ENCODE data around the gene ISG20L2. TPM values are rescaled to one million over a fixed set of nuclear protein-coding genes. Genes with fewer than 3 reads are reported as not detected.

ISG20L2 gene
- total RNA-seq, 2 donors from 2014 or later = 17.3 to 20.3 TPM

DNA sequence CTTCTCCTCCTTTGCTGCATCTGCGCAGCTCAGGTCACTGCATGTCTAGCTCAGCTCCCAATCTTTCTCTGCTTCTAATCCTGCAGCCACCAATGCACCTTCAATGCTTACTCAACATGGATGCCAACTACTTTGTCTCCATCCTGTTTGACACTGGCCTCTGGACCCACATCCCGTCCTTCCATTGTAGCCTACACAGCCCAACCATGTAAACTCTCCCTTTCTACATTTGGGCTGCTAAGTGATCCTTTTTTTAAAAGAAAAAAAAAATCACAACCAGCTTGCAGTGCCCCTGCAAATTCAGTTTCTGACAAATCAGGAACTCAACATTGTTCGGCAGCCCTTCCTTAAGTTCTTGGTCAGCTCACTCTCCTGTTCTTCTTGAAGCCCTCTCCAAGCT, 13.7 kb downstream of the ISG20L2 start:
- no peak for DNase-seq (ENCODE audit: low spot score)
- intact Hi-C loops (cut with DNase I) = no loop called here

DNA sequence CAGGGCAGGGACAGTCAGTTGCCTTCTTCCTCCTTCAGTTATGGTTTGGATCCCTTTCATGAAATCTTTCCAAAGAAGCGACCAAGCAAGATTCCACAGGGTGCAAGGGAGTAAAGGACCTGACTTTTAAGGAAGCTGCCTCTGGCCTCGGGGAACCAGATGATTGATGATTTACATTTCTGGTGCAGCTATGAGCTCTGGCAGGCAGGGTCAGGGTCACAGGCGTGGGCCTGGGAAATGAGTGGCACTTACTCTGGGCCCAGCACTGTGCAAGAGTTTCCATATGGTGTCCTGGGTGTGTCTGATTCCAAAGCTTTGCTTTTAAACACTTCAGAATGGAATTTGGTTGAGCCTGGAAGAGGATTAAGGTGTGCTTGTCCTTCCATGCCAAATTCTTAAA, 15.9 kb downstream of the ISG20L2 start:
- intact Hi-C loops (cut with DNase I) = no loop called here
- no peak for DNase-seq (ENCODE audit: low spot score)

DNA sequence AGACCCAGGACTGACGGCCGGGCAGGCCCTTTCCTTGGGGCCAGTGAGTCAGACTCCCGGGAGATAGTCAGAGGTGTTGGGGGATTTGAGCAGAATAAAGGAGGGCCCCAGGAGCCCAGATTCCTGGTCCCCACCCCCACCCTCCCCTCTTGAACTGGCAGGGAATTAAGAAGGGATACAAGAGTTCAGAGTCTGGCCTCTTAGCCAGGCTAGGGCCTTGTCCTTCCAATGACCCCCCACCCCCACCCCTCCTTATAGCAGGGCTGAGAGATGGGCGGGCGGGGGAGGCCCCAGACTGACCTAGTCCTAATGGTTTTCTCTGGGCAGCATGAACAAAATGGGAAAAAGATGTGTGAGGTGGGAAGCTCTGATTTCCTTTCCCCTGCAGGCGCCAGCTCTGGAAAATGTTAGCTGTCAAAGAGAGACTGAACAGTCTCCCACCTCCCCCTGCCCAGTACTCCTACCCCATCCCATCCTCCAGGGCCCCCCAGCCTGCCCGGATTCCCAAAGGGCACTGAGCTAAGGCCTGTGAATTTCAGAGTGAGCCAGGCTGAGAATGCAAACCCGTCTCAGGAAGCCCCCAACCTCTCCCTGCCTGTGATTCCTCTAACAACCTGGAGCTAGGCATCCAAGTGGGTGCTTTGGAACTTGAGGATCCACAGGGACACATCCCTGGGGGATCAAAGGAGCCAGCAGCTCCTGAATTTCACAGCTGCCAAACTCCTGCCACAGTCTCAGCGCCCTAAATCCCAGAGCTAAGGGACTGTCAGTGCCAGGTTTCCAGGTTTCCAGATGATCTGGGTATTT, 17.4 kb downstream of the ISG20L2 start:
- no peak for DNase-seq (ENCODE audit: low spot score)
- intact Hi-C loops (cut with DNase I) = no loop called here

DNA sequence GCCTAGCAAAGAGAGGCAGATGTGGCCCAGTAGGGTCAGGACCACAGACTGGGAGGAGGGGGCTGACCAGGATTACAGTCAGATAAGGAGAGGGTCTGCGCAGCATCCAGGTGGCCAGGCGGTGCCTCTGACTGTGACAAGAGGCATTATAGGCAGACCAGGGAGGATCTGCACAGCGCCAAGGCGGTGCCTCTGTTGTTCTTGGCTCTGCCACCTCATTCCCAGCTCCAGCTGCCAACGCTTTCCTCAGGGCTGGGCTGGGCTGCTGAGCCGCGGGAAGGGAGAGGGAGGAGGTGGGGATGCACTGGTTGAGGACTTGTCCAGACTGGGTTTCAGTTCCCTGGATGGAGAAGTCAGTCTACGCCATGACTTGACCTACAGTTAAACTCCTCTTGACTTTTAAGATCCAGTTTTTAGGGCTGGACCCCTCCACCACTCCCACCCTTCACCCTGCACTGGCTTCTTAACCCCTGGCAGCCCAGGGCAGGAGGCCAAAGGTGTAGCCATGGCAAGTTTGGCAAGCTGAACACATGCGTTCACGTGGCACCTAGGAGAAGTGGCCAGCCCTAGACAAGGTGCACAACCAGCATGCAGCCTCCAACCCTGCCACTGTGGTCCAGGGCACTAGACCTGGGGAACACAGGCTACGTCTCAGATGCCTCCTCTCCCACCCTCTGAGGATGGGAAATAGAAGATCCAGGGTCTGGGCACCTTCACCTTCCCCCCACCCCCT, 18.6 kb downstream of the ISG20L2 start:
- intact Hi-C loops (cut with DNase I) = no loop called here
- peak; percentile 92 for DNase-seq (ENCODE audit: low spot score)

DNA sequence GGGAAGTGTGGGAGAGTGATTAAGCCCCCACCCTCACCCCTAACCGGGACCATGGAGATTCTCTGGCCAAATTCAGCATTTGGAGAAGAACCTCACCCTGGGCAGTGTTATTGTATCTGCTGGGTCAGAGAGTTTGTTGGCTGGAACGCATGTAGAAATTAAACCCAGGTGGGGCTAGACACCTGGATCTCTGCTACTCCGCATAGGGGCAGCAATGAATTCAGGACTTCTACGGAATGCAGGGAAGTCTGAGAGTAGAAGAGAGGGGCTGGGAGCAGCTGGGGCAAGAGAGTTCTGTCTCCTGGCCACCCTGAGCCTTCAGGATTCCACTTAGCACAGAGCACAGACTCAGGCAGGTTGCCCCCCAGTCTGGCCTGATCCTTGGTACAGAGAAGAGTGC, 19.5 kb downstream of the ISG20L2 start:
- intact Hi-C loops (cut with DNase I) = no loop called here
- no peak for DNase-seq (ENCODE audit: low spot score)

DNA sequence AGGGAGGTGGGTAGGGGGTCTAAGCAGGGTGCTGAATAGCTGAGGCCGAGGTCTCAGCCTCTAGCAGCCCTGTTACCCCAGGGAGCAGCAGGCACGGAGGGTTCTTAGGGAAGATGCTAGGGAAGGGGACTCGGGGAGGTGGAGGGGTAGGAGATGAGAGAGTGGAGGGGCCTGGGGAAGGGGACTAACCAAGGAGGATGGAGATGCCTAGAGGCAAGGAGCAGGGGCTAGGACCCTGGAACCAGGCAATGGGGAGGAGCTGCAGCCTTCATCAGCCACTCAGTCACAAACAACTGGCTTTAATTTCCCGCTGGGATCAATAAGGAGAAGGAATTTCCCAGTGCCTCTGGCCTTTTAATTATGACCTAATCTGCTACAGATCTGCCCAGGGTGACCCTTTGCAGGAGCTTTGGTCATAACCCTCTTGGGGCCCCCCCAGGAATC, 20.3 kb downstream of the ISG20L2 start:
- DNase-seq (ENCODE audit: low spot score) = no peak
- intact Hi-C loops (cut with DNase I) = no loop called here

DNA sequence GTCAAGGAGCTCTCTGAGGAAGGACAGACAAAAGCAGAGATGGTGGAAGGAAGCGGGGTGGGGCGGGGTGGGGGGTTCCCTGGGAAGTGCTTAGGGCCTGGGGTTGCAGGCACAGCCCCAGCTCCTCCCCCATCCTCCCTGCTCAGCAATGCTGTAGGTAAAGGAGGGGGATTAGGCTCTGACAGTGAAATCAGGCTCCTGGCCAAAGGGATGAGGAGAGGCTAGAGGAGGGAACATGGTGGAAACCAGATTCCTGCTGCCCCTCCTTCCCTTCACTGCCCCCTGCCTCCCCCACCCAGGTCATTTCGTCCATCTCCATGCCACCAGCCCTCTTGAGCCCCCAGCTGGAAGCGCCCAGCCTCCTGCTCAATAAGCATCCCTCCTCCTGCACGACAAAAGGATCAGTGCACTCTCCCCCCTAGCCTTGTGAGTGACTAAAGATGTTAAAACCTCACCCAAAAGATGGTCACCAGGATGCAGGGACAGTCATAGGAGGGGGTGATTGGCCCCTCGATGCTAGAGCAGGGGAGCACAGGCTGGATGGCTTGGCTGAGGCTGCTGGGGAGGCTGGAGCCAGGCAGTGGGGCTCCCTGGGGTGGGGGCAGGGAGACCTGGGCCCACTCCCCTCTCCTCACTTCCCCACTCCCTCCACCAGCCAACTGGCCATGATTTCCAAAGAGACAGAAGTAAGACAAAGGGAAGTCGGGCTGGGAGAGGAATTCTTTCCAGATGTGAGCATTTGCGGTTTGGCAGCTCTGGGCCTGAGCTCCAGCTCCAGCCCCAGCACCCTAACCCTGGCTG, 20.9 kb downstream of the ISG20L2 start:
- intact Hi-C loops (cut with DNase I) = no loop called here
- DNase-seq (ENCODE audit: low spot score) = no peak

DNA sequence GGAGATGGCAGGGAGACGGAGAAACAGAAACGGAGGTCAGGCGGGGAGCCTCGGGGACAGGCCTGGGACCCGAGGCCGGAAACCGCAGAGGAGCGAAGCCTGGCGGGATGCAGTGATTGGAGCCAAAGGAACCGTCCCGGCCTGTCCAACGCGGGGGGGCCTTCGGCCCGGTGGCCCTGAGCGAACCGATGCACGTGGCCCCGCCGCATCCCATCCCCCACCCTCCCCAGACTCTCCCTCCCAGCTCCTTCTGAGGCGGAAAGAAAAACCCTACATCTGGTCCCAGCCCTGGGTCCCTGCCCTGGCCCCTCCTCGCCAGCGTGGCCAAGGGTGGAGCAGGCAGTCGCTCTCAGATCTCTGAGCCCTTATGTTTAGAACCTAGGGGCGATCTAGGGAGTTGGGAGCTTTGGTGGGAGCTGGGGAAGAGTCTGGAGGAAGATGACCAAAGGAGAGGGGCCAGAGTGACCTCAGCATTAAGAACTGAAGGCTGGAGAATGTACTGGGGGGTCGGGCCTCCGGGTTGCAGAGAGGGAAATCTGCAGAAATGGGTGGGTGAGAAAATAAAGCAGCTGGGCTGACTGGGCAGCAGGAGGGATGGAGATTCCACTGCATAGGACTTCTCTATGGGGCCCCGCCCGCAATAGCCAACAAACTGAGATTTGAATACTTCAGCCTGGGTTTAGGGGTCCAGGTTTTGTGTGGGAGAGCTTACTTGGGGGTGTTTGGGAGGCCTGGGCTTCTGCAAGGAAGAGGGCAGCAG, 21.7 kb downstream of the ISG20L2 start:
- DNase-seq (ENCODE audit: low spot score) = peak; percentile 91

DNA sequence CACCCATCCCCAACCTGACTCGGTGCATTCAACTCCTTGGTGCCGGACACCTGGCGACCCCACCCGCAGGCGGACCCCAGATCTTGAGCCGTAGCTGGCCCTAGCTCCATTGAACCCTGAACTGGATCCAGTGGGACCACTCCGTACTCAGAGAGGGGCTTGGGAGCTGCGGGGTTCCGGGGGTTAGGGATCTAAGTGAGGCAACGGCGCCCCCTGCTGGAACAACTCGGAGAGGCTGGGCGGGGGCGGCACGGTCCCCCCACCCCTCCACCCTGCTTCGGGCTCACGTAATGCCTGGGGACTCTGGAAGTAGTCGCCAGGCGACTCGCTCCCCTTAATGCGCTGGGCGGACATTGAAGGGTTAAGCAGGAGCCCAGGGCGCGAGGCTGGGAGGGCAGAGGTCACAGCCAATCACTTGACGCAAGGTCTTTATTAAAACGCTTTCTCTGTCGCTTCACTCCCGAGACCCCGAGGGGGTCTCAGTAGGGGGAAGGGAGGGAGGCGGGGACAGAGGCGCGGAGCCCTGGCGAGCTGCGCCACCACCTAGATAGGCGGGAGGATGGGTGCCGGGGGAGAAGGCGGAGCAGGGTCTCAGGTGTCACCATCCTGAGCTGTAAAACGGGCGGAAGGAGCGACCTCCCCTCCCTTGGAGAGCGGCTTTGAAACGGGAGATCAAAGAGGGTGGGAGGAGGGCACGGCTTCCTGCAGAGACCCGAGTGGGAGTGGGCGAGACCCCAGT, 22.5 kb downstream of the ISG20L2 start:
- intact Hi-C loops (cut with DNase I) = no loop called here
- peak; percentile 89 for DNase-seq (ENCODE audit: low spot score)

More for the DNA sequence above, 21.7 kb downstream of the ISG20L2 start:
- intact Hi-C loops (cut with DNase I) = no loop called here

DNA sequence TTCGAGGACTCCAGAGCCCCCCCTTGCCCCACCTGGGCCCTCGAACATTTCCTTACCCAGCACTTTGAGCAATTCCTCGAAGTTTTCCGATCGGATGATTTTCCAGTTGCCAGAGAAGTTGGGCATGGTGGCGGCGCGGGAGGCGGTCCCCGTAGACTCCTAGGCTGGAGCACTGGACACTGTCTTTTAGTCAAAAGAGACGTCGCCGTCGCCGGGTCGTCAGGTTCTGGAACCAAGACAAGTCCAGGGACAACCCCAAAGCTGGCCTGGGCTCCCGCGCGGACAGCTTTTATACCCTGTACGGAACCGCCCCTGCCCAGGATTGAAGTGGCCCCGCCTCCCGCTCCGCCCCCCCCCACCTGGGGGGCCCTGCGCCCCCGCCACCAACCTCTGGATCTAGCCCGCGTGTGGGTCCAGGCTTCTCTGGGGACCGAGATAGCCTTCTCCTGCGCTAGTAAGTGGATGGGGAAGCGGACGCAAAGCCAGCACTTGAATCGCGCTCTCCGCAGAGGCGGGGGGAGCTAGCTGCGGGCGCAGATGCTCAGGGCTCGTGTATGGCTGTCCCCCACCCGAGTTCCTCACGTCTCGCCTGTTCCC, 23.1 kb downstream of the ISG20L2 start, which contains the start of gene CRABP2:
Gene CRABP2, minus strand, starts transcription at position 263 of the 597 bp plus-strand sequence. Its CDS starts 137 bp downstream, at position 126.
- no peak for DNase-seq (ENCODE audit: low spot score)
- intact Hi-C loops (cut with DNase I) = no loop called here

DNA sequence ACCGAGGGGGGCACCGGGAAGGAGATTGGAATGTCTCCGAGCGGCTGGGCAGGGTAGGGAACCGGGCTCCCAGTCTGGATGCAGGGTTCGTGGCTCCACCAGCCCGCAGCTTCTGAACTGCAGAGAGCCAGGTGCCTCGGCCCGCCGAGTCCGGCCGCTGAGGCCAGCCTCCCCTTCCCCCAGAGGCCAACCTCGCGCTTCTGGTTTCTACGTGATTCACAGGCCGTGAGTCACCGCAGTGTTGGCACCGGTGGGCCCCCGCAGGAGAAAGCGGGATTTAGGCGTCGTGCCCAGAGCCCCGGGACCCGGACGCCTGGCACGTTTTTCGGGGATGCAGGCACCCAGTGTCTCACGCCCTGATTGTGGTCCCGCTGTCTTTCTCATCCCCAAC, 23.6 kb downstream of the ISG20L2 start:
- DNase-seq (ENCODE audit: low spot score) = peak; percentile 90
- intact Hi-C loops (cut with DNase I) = no loop called here

DNA sequence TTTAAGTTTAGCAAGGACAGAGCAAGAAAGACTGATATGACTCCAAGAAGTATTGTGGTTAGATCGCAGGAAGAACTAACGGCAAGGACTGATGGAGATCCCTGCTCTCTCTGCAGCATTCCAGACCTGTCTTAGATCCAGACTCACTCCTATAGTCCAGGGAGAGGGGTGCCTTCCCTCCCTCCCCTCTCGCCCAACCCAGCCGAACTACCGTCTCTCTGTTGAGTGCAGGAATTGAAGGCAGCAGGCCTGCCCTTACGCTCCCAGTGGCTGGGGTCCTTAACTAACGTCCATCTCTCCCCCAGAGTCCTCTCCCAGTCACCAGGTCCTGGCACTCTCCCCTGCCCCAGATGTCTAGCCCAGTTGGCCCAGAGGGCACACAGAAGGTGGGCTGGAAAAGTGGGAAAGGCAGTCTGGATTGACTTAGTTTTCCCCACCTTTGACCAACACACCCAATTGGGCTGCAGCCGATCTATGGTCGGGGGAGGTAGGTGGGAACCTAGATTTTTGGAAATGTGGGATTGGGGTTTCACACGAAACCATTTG, 24.3 kb downstream of the ISG20L2 start:
- intact Hi-C loops (cut with DNase I) = no loop called here
- no peak for DNase-seq (ENCODE audit: low spot score)

DNA sequence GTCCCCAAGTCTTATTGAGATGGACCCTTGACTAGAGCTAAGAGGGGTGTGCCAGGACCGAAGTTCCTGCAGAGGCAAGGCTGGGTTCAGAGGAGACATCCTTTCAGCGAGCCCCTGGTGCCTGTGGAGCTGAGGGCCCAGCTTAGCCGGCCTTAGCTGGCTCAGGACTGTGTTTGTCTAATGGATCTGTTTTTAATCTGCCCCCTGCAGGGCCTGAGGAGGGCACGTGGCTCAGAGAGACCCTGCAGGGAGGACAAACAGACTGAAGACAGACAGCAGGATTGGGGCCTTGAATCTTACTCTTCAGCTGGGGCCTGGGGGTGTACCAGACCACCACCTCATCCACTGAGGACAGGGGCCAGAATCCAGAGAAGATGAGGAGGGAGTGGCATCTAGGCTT, 24.8 kb downstream of the ISG20L2 start:
- DNase-seq (ENCODE audit: low spot score) = no peak
- intact Hi-C loops (cut with DNase I) = no loop called here

DNA sequence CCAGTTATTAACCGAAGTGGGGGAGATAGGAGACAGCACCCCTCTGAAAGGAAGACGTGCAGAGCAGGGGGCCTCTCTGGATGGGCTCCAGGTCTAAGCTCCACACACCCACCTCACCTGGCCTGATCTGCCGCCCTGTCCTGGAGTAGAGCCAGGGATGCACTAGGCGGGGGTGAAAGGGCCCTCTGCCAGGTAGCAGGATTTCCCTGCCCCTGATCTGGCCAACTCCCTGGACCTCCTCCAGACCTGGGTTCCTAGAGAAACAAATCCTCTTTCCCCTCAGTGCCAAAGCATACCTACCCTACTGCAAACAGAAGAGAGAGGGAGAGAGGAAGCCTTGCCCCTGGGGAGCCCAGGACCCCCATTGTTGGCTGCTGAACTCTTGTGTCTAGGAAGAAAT, 25.2 kb downstream of the ISG20L2 start:
- intact Hi-C loops (cut with DNase I) = no loop called here
- no peak for DNase-seq (ENCODE audit: low spot score)

DNA sequence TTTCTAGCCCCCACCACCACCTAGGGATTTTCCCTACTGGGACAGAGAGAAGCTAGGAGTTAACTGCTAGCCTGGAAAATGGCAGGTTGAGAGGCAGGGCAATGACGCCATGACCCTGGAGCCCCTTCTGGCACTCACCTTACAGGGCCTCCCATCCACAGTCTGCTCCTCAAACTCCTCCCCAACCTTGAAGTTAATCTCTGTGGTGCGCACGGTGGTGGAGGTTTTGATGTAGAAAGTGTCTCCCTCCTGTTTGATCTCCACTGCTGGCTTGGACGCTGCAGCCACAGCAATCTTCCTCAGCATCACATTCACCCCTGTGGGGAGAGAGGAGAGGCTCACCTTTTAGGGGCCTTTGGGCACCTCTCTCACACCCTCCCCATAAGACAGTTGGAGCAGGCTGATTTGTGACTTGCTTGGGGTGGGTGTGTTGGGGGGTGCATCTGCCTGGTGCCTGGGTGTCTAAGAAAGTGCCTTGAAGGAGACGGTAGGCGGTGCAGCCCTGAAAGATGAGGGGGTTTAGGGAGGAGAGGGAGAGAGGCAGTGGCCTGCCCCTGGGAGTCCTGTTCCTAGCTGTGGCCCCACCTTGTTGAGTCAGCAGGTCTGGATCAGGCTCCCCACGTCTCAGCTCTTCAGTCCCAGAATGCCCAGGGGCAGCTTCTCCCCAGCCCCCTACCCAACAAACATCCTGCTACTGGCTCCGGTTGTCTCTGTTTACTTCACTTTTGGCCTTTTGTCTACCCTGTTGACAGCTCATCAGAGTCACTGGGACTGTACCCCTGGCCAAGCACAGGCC, 27.6 kb downstream of the ISG20L2 start:
- intact Hi-C loops (cut with DNase I) = no loop called here
- no peak for DNase-seq (ENCODE audit: low spot score)

DNA sequence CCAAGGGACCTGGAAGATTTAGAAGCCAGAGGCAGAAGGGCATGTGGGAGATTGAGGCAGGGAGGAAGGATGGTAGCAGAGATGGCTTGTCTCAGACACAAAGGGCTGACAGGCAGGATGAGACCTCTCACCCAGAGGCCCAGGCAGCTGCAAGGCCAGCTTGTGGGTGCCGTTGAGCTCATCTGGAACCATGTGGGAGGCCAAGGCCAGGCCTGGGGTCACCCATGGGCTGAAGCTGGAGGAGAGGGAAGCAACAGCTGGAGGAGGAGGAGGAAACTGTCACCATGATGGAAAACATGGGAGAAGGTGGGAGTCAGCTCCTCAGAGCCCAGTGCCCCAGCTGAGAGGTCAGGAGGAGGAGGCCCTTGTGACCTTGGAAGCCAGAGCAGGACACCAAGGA, 29.6 kb downstream of the ISG20L2 start:
- no peak for DNase-seq (ENCODE audit: low spot score)
- intact Hi-C loops (cut with DNase I) = loop anchor here in 1 of 2 donors (10.0 kb wide), 1 partner anchor 186 kb away; no protein-coding TSS in a partner anchor

DNA sequence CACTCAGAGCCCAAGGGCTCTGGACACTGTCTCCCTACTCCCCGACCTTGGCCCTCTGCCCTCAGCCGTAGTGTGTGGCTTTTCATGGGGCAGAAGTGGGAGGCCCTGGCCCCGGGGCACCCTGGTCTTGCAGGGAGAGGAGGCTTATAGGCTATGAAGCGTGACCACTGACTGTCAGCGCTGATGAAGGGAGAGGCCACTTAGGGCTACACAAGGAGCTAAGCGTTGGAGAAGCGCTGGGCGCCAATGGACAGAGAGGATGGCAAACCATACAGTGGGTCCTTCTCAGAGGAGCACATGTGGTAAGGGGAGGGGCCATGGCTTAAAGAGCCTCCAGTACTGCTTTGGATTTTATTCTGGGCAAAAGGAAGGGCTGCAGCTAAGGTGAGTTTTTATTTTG, 31.1 kb downstream of the ISG20L2 start:
- DNase-seq (ENCODE audit: low spot score) = no peak
- intact Hi-C loops (cut with DNase I) = loop anchor here in 1 of 2 donors (10.0 kb wide), 1 partner anchor 187 kb away; no protein-coding TSS in a partner anchor

Data from posterior vena cava (tissue), 2 donors.